GM23338 (cell line): ENCODE measurements around the gene DSE. TPM values are rescaled to one million over a fixed set of nuclear protein-coding genes. Genes with fewer than 3 reads are reported as not detected.
A peak's percentile ranks its signal among the peaks of the same experiment; 100 is the strongest.

Experiments
- ATAC-seq: fragments of 200-7000 bp; cut with Tn5 transposase; 3 replicates; pipeline ENCODE4 v1.9.1; 2020
- DNase-seq: peaks from one replicate; pipeline ENCODE4 v3.0.0-alpha.2; 2015; ENCODE audit warnings: low spot score
- H2AFZ ChIP-seq: fragments of 200-600 bp; sonication (generic); 2 replicates; pipeline ENCODE4 v1.8.0; 2016; ENCODE audit warnings: antibody characterized with exemption, mild to moderate bottlenecking, moderate library complexity
- H3F3A ChIP-seq: fragments of 200-600 bp; sonication (generic); replicated peaks from 2 replicates; pipeline ENCODE4 v1.8.0; 2017; ENCODE audit warnings: antibody characterized with exemption, mixed run types, low read depth
- H3K27ac ChIP-seq: fragments of 200-600 bp; sonication (generic); 2 replicates; pipeline ENCODE4 v1.6.1; 2016; ENCODE audit warnings: low read depth
- H3K27me3 ChIP-seq: fragments of 200-600 bp; sonication (generic); 2 replicates; pipeline ENCODE4 v1.8.0; 2016; ENCODE audit warnings: mild to moderate bottlenecking, mixed run types, moderate library complexity; ENCODE audit not compliant: insufficient read depth
- H3K36me3 ChIP-seq: fragments of 200-600 bp; sonication (generic); 2 replicates; pipeline ENCODE4 v1.8.0; 2016; ENCODE audit warnings: mild to moderate bottlenecking; ENCODE audit not compliant: insufficient read depth
- H3K4me1 ChIP-seq: fragments of 200-600 bp; sonication (generic); 2 replicates; pipeline ENCODE4 v1.8.0; 2016; ENCODE audit warnings: mild to moderate bottlenecking, moderate library complexity; ENCODE audit not compliant: insufficient read depth
- H3K4me2 ChIP-seq: fragments of 200-600 bp; sonication (generic); 2 replicates; pipeline ENCODE4 v1.7.1; 2017; ENCODE audit warnings: mixed run types
- H3K4me3 ChIP-seq: fragments of 200-600 bp; sonication (generic); 2 replicates; pipeline ENCODE4 v1.6.1; 2016; ENCODE audit warnings: mixed run types
- H3K79me2 ChIP-seq: fragments of 200-600 bp; sonication (generic); replicated peaks from 2 replicates; pipeline ENCODE4 v1.8.0; 2017; ENCODE audit warnings: mild to moderate bottlenecking; ENCODE audit not compliant: insufficient read depth
- H3K9me2 ChIP-seq: fragments of 200-600 bp; sonication (generic); 2 replicates; pipeline ENCODE4 v1.8.0; 2017; ENCODE audit not compliant: insufficient read depth
- H4K20me1 ChIP-seq: fragments of 200-600 bp; sonication (generic); replicated peaks from 2 replicates; pipeline ENCODE4 v1.8.0; 2017; ENCODE audit warnings: mild to moderate bottlenecking; ENCODE audit not compliant: insufficient read depth
- H3K27ac Mint-ChIP-seq: 2 replicates; pipeline ENCODE4 v1.8.0; 2020; ENCODE audit warnings: inconsistent platforms, mild to moderate bottlenecking, moderate library complexity, mixed read lengths
- H3K27me3 Mint-ChIP-seq: 3 replicates; pipeline ENCODE4 v1.8.0; 2022; ENCODE audit warnings: low read depth, mild to moderate bottlenecking, moderate library complexity, mixed read lengths, inconsistent platforms; ENCODE audit not compliant: insufficient read depth, poor library complexity
- H3K36me3 Mint-ChIP-seq: 3 replicates; pipeline ENCODE4 v1.8.0; 2021; ENCODE audit warnings: low read depth, mild to moderate bottlenecking, inconsistent platforms, moderate library complexity, mixed read lengths
- H3K4me1 Mint-ChIP-seq: 3 replicates; pipeline ENCODE4 v1.8.0; 2020; ENCODE audit warnings: mild to moderate bottlenecking, inconsistent platforms, mixed read lengths
- H3K4me3 Mint-ChIP-seq: 3 replicates; pipeline ENCODE4 v1.8.0; 2021; ENCODE audit warnings: moderate library complexity, mild to moderate bottlenecking, inconsistent platforms, mixed read lengths
- H3K9me3 Mint-ChIP-seq: 3 replicates; pipeline ENCODE4 v1.8.0; 2020; ENCODE audit warnings: moderate library complexity, mild to moderate bottlenecking, inconsistent platforms, mixed read lengths
- CTCF ChIP-seq, 2 experiments: fragments of 200-600 bp in 1 of 2; sonication (generic) in 1 of 2; conservative IDR thresholded peaks; 2 replicates each; pipeline versions ENCODE4 v1.5.1 to v1.6.1; 2016 to 2017; ENCODE audit warnings: antibody characterized with exemption in 2 of 2, low read depth in 2 of 2, mild to moderate bottlenecking in 2 of 2, moderate library complexity in 1 of 2
- ETS1 ChIP-seq: IDR thresholded peaks from 2 replicates; pipeline ENCODE4 v1.6.1; 2016; ENCODE audit warnings: antibody characterized with exemption
- EZH2 ChIP-seq: fragments of 200-600 bp; sonication (generic); IDR thresholded peaks from one replicate; pipeline ENCODE4 v1.8.0; 2017; ENCODE audit warnings: antibody characterized with exemption, mild to moderate bottlenecking, low read depth; ENCODE audit not compliant: unreplicated experiment
- EZH2phosphoT487 ChIP-seq: fragments of 200-600 bp; sonication (generic); IDR thresholded peaks from one replicate; pipeline ENCODE4 v1.8.1; 2018; ENCODE audit warnings: antibody characterized with exemption; ENCODE audit not compliant: unreplicated experiment
- JUNB ChIP-seq: IDR thresholded peaks from one replicate; pipeline ENCODE4 v1.6.1; 2016; ENCODE audit warnings: antibody characterized with exemption; ENCODE audit not compliant: unreplicated experiment
- NANOG ChIP-seq: IDR thresholded peaks from 2 replicates; pipeline ENCODE4 v1.6.1; 2016; ENCODE audit warnings: antibody characterized with exemption, borderline replicate concordance
- POLR2AphosphoS5 ChIP-seq: IDR thresholded peaks from 2 replicates; pipeline ENCODE4 v1.6.1; 2016; ENCODE audit warnings: antibody characterized with exemption, low read depth
- STAT1 ChIP-seq: IDR thresholded peaks from one replicate; pipeline ENCODE4 v1.6.1; 2016; ENCODE audit warnings: antibody characterized with exemption; ENCODE audit not compliant: unreplicated experiment
- ZNF114 ChIP-seq: fragments of 250-450 bp; sonication (Bioruptor Pico); IDR thresholded peaks from 2 replicates; pipeline ENCODE4 v1.5.0; 2020; ENCODE audit warnings: mild to moderate bottlenecking, moderate library complexity
- ZNF331 ChIP-seq: fragments of 250-450 bp; sonication (Bioruptor Pico); IDR thresholded peaks from 2 replicates; pipeline ENCODE4 v1.5.0; 2020; ENCODE audit warnings: low read depth, mild to moderate bottlenecking, moderate library complexity
- ZNF462 ChIP-seq: fragments of 250-450 bp; sonication (Bioruptor Pico); IDR thresholded peaks from 2 replicates; pipeline ENCODE4 v1.5.0; 2020; ENCODE audit warnings: mild to moderate bottlenecking, moderate library complexity
- polyA plus RNA-seq: library from polyadenylated mRNA; unstranded; fragments of >200 nt; fragmentation: Nextera tagmentation; extraction: Ambion mirVana; gene quantifications from 2 replicates; pipeline ENCODE4 v1.2.1, GENCODE V29; 2016
- total RNA-seq: library from RNA; depleted of rRNA; stranded (reverse); fragments of >200 nt; shearing (Covaris generic); gene quantifications from 2 replicates; pipeline ENCODE4 v1.2.3, GENCODE V29; 2014

The DSE gene
- total and polyA plus RNA-seq, 2 experiments from 2014 or later, result 18.8 to 45.2 TPM

GRCh38 chr6:116366740-116367275 lies 3.9 kb upstream of the DSE start:
- H3F3A ChIP-seq, result no peaks in the 10 kb centered on the region
- H3K27ac ChIP-seq, result no peak overlapping the region
- H3K4me2 ChIP-seq, result no peak overlapping the region
- H3K4me1 ChIP-seq, result peaks cover 9% of the 10 kb centered on the region
- Mint-ChIP-seq H3K9me3 (no peaks in the 10 kb centered on the region), H3K4me1 (peaks cover 26% of the 10 kb centered on the region), H3K27ac (no peak overlapping the region; the same call in 1 of the 2 replicates), H3K36me3 (peaks cover 3% of the 10 kb centered on the region; the same call in 2 of the 3 replicates), H3K4me3 (no peak overlapping the region), H3K27me3 (peaks cover 10% of the 10 kb centered on the region)
- H3K27me3 ChIP-seq, result no peaks in the 10 kb centered on the region
- DNase-seq (no peak), ATAC-seq (no peak)
- no peaks in the 10 kb centered on the region for H3K36me3 ChIP-seq
- H4K20me1 ChIP-seq, result no peaks in the 10 kb centered on the region
- H3K9me2 ChIP-seq, result no peaks in the 10 kb centered on the region
- H3K79me2 ChIP-seq, result no peaks in the 10 kb centered on the region
- no peak overlapping the region for H2AFZ ChIP-seq
- TF ChIP-seq POLR2AphosphoS5 (no peak), EZH2 (no peak), ZNF331 (CRISPR knock-in tag) (no peak), STAT1 (no peak), ZNF462 (no peak)
- no peak overlapping the region for H3K4me3 ChIP-seq

- H3K4me3 Mint-ChIP-seq, result peak overlapping the region; percentile 89
- TF ChIP-seq POLR2AphosphoS5, result no peak
- TF ChIP-seq ETS1, result no peak
- no peak for TF ChIP-seq EZH2phosphoT487
- TF ChIP-seq ZNF331 (CRISPR knock-in tag), result no peak
- no peak for TF ChIP-seq ZNF114 (CRISPR knock-in tag)
- no peak for TF ChIP-seq STAT1
- no peak for TF ChIP-seq CTCF (conservative IDR thresholded peaks at IDR 0.05; ENCODE audit: low read depth in 2 of 2)
- TF ChIP-seq JUNB, result no peak
- no peak for TF ChIP-seq NANOG
Measured at GRCh38 chr6:116369540-116369939, 1.2 kb upstream of the DSE start.

More at GRCh38 chr6:116369540-116369939, 1.2 kb upstream of the DSE start:
- Histone ChIP-seq H4K20me1 (peaks cover 14% of the 10 kb centered on the region; the same call in 1 of the 2 replicates), H3K27me3 (no peaks in the 10 kb centered on the region), H3K4me2 (peak overlapping the region; percentile 81), H3K27ac (no peak overlapping the region), H3K79me2 (peaks cover 26% of the 10 kb centered on the region), H3K9me2 (no peaks in the 10 kb centered on the region), H3K4me1 (peaks cover 9% of the 10 kb centered on the region), H3K36me3 (no peaks in the 10 kb centered on the region), H3K4me3 (peak overlapping the region; percentile 76), H2AFZ (peak overlapping the region; percentile 80; the same call in 1 of the 2 replicates), H3F3A (no peaks in the 10 kb centered on the region)
- ATAC-seq (no peak), DNase-seq (no peak)
- peaks cover 3% of the 10 kb centered on the region for H3K36me3 Mint-ChIP-seq
- peaks cover 27% of the 10 kb centered on the region for H3K4me1 Mint-ChIP-seq
- peak overlapping the region; percentile 84 for H3K27ac Mint-ChIP-seq
- no peaks in the 10 kb centered on the region for H3K9me3 Mint-ChIP-seq
- H3K27me3 Mint-ChIP-seq, result peaks cover 10% of the 10 kb centered on the region
